GM19463 (cell line): ENCODE measurements around the gene NFILZ.
"Not testable (repeated sequence)": the region's sequence is repeated elsewhere in the genome, so short reads cannot be mapped to it uniquely, and the experiment has no call there.

Experiments used
- ATAC-seq: cut with Tn5 transposase; IDR thresholded peaks from one replicate; pipeline ENCODE4 v1.9.1; 2021; ENCODE audit warnings: mild to moderate bottlenecking, moderate library complexity; ENCODE audit not compliant: unreplicated experiment

The NFILZ gene

GRCh38 chr19:8611391-8611876, 19.0 kb upstream of the NFILZ start:
- ATAC-seq = no peak

DNA sequence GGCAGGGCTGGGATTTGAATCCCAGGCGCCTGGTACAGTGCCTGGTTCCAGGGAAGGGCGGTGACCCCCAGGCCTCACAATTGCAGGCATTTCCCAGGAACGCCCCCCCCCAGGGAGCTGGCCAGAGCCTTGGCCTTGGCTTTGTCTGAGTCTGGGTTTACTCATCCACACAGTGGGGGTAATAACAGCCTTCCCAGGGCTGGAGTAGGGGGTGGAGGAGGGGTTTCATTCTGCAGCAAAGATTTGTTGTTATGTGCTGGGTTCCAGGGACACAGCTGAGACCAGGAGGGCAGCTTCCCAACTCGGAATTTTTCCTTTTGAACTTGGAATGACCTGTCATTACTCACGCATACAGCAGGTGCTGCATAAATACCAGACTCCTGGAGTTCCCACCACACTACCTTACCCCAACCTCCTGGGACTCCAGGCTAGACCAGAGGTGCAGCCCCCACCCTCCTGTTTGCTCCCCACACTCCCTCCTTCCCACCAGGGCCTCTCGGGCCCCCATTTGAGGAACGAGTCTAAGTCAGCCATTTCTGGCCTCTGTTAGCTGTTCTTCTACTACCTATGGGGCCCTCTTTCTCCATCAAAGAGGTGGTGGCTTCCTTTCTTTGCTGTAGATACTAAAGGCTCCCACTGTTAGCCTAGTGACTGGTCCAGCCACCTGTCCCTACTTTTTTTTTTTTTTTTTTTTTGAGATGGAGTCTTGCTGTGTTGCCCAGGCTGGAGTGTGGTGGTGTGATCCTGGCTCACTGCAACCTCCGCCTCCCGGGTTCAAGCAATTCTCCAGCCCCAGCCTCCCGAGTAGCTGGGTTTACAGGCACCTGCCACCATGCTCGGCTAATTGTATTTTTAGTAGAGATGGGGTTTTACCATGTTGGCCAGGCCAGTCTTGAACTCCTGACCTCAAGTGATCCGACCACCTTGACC, 18.3 kb upstream of the NFILZ start:
- ATAC-seq = no peak

DNA sequence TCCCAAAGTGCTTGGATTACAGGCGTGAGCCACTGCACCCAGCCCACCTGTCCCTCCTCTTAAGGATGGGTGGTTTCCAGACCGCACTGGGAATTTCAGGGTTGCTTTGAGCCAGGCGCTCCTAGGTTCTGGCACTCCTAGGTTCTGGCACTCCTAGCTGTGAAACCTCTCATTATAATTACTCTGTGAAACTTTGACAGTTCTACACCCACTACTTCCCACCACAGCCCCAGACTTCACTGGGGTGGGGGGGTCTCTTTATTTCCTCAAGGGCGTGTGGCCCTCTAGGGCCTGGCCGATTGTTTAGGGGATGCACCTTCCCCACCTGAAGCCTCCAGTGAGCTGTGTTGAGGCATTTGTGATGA, 17.6 kb upstream of the NFILZ start:
- no peak for ATAC-seq

GRCh38 chr19:8614455-8614854, 16.0 kb upstream of the NFILZ start:
- ATAC-seq = no peak

DNA sequence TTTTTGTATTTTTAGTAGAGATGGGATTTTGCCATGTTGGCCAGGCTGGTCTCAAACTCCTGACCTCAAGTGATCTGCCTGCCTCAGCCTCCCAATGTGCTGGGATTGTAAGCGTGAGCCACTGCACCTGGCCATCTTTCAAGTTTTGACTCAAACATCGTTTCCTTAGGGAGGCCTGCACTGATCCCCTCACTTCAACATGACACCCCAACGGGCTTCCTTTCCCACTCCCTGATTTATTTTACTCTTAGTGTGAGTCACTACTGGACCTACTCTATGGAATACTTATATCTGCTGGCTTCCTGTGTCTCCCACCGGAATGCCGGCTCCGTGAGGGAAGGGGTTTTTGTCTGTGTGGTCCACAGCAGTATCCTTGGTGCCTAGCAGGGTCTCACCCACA, 15.4 kb upstream of the NFILZ start:
- no peak for ATAC-seq

DNA sequence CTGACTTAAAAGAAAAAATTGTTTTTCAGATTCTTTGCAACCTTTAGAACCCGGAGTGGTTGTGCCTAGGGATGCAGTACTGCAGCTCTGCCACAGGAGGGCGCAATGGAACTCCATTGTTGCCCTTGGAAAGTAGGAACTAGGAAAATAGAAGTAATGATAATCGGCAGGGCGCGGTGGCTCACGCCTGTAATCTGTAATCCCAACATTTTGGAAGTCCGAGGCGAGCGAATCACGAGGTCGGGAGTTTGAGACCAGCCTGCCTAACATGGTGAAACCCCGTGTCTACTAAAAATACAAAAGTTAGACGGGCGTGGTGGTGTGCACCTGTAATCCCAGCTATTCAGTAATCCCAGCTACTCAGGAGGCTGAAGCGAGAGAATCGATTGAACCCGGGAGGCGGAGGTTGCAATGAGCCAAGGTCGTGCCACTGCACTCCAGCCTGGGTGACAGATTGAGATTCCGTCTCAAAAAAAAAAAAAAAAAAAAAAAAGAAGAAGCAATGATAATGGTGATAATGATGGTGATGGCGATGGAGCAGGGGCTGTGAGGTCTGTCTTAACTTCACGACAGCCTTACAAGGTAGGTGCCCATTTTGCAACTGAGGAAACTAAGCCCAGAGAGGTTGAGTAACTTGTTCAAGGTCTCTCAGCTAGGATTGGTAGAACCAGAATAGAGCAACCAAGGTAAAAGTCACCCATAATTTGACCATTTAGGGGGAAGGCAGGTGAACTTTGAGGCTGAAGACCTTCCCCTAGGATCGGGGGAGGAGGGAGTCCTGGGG, 14.4 kb upstream of the NFILZ start:
- ATAC-seq = no peak

DNA sequence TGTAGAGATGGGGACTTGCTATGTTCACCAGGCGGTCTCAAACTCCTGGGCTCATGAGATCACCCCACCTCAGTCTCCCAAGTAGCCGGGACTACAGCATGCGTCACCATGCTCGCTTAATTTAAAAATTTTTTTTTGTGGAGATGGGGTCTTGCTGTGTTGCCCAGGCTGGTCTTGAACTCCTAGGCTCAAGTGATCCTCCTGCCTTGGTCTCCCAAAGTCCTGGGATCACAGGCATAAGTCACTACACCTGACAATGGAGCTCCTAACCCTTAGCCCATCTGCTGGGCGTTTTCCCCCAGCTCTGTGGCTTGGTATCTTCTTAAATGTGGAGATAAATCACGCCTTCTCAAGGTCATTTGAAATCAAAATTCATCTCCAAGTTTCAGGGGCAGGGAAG, 13.6 kb upstream of the NFILZ start:
- ATAC-seq = no peak

DNA sequence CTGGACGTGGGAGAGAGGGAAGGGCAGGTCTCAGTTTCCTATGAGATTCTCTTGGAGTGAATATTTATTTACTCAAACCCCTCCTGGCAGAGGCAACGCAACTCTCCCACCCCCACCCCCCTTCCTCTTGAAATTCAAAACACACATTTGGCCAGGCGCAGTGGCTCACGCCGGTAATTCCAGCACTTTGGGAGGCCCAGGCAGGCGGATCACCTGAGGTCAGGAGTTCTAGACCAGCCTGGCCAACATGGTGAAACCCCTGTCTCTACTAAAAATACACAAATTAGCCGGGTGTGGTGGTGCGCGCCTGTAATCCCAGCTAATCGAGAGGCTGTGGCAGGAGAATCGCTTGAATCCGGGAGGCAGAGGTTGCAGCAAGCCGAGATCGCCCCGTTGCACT, 13.1 kb upstream of the NFILZ start:
- ATAC-seq = not testable (repeated sequence)

DNA sequence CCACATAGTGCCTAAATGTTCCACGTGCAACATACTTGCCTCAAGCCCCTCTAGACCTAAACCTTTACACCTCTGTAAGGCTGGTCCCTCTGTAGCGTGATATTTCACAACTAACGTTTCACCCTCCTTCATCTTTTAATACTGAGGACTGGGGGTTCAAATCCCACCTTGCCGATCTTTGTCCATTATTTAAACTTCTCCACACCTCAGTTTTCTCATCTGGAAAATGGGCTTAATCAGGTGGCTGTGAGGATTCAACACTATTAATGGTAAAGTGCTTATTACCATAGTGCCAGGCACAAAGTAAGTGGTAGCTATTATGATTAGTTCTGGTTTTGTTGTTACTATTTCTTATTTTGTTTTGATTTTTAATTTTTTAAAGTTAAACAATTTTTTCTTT, 12.4 kb upstream of the NFILZ start:
- no peak for ATAC-seq

- ATAC-seq = no peak
Observed at GRCh38 chr19:8618751-8619150, 11.7 kb upstream of the NFILZ start.

GRCh38 chr19:8622886-8623285, 7.5 kb upstream of the NFILZ start:
- ATAC-seq = not testable (repeated sequence)

DNA sequence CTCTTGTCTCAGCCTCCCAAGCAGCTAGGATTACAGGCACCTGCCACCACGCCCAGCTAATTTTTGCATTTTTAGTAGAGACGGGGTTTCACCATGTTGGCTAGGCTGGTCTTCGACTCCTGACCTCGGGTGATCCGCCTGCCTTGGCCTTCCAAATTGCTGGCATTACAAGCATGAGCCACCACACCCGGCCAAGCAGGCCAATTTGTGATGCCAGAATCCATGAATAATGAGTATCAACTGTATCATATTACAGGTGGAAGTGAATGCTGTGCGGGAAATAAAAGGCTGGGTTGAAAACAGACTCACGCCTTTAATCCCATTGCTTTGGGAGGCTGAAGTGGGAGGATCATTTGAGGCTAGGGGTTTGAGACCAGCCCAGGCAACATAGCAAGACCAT, 3.6 kb upstream of the NFILZ start:
- ATAC-seq = no peak

DNA sequence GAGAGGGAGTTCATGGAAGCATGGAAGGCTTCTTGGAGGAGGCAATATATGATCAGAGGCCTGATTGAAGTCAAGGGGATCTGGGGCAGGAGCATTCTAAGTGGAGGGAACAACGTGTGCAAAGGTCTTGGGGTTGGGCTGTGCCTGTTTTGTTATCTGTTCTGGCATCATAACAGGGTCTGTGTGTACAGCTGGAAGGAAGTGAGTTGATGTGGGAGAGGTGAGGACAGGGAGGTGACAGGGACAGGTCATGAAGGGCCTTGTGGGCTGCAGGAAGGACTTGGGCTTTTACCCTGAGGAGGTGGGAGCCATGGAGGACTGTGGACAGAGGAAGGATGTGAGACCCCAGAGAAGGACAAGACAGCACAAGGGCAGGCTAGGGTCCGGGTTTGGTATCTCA, 1.2 kb upstream of the NFILZ start:
- no peak for ATAC-seq

GRCh38 chr19:8630796-8631424, 477 bp downstream of the NFILZ start:
- ATAC-seq = no peak

GRCh38 chr19:8631425-8631819, 989 bp downstream of the NFILZ start:
- ATAC-seq = no peak

- ATAC-seq = no peak
Observed at GRCh38 chr19:8635422-8635821, 5.0 kb downstream of the NFILZ start.

DNA sequence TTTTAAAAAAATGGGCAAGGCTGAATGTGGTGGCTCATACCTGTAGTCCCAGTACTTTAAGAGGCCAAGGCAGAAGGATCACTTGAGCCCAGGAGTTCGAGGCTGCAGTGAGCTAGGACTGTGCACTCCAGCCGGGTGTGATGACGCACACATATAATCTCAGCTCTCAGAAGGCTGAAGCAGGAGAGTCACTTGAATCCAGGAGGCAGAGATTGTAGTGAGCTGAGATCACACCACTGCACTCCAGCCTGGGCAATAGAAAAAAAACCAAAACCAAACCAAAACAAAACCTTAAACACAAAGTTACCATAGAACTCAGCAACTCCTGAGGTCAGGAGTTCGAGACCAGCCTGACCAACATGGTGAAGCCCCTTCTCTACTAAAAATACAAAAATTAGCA, 6.6 kb downstream of the NFILZ start:
- ATAC-seq = not testable (repeated sequence)

DNA sequence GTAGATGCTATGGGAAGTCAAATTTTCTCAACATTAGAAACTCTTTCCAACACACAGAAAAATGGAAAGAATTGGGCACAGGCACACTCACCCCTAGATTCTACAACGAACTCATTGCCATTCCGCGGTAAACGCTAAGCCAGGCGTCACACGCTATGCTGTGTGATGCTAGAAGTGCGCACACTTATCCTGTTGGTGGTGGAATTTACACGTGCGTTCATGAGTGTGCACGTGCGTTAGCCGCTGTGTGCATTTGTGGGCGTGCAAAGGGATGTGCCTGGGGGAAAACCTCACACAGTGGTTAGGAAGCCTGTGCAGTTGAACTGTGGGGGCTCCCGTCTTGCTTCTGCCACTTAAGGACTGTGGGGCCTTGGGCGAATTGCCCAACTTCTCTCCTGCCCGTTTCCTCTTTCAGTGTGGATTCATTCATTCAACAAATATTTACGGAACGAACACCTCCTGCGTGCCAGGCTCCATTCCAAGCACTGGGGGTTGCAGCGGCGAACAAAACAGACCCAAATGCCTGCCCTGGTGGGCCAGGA, 7.7 kb downstream of the NFILZ start:
- ATAC-seq = no peak

DNA sequence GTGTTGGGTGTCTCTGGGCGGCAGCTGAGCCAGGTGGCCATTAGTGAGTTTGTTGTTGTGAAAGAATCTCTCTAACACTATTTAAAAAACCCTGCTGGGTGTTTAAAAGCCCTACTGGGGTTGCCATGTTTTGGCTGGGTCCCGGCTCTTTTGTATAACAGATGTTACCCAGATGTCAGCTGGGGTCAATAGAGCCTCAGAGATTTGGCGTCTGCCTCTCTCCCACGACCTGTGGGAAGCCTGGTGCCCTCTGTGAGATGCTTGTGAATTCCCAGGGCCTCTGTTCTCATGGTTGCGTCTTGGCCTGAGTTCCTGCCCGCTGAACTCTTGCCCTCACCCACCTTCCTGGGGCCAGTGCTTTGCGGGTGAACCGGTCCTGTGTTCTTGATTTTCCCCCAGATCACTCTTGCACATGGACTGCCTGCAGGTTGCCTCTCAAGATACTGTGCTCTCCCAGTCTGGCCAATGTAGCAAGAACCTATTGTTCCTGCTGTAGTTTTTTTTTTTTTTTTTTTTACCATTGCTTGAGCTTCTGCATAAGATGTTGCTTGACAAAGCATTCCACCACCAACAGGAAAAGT, 9.5 kb downstream of the NFILZ start:
- ATAC-seq = no peak

- no peak for ATAC-seq
Observed at GRCh38 chr19:8640402-8641004, 10.1 kb downstream of the NFILZ start.
